Measurements from ENCODE around the gene RIMBP2.

RIMBP2 gene

DNA sequence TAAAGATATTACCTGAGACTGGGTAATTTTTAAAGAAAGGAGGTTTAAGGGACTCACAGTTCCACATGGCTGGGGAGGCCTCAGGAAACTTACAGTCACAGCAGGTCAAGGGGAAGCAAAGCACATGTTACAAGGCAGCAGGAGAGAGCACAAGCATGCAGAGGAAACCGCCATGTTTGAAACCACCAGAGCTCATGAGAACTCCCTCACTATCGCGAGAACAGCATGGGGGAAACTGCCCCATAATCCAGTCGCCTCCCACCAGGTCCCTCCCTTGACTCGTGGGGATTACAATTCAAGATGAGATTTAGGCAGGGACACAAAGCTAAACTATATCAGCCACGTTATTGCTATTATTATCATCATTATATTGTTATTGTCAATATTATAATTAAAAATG is 138.7 kb downstream of the RIMBP2 start:
- in situ Hi-C loops (cut with HindIII; ENCODE audit: low sequenced_read_pairs) = no loop called here
- no peak for DNase-seq (ENCODE audit: low read depth)
- no peak overlapping the region for H3K4me3 ChIP-seq (ENCODE audit: low read depth, low read length)
- TF ChIP-seq, protein P1, sequence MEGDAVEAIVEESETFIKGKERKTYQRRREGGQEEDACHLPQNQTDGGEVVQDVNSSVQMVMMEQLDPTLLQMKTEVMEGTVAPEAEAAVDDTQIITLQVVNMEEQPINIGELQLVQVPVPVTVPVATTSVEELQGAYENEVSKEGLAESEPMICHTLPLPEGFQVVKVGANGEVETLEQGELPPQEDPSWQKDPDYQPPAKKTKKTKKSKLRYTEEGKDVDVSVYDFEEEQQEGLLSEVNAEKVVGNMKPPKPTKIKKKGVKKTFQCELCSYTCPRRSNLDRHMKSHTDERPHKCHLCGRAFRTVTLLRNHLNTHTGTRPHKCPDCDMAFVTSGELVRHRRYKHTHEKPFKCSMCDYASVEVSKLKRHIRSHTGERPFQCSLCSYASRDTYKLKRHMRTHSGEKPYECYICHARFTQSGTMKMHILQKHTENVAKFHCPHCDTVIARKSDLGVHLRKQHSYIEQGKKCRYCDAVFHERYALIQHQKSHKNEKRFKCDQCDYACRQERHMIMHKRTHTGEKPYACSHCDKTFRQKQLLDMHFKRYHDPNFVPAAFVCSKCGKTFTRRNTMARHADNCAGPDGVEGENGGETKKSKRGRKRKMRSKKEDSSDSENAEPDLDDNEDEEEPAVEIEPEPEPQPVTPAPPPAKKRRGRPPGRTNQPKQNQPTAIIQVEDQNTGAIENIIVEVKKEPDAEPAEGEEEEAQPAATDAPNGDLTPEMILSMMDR (IDR thresholded peaks at IDR 0.05; ENCODE audit: low read depth, low read length, missing control alignments) = no peak

DNA sequence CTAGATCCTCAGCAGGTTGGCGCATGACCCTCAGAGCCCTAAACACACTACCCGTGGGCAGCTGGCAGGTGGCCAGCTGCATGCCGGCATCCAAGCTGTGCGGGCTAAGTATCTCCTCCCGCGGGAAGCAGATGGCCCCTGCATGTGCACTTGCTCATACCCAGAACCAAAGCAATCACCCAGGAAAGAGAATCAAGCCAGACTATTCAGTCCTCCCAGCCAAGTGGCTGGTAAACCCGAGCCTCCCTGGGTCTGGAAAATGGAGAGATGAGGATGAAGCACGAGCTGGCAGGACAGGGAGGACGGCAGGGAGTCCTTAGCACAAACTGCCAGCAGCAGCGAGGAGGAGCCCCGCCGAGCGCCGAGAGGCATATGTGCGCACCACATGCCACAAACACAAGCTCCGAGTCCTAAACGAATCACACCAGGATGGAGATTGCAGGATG is 139.7 kb downstream of the RIMBP2 start:
- TF ChIP-seq, protein P1 (IDR thresholded peaks at IDR 0.05; ENCODE audit: low read depth, low read length, missing control alignments) = no peak
- in situ Hi-C loops (cut with HindIII; ENCODE audit: low sequenced_read_pairs) = no loop called here
- DNase-seq (ENCODE audit: low read depth) = no peak
- no peak overlapping the region for H3K4me3 ChIP-seq (ENCODE audit: low read depth, low read length)

DNA sequence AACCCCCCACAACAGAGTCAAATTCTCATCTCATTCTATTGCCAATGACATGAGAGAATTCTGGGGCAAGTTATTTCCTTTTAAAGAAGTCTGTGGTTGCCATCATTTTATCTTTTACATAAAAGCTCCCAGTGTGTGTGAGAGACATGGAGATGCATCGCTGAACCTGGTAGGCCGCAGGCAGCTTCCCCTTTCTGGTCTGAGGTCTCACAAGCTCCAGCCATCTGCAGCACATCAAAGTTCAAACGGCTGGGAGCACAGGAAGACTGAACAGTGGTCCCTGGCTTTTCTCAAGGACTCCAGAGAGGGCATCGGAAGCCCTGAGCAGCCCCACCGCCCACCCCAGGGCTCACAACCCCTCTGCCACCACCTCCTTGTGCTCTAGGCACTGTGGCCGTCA is 141.7 kb downstream of the RIMBP2 start:
- TF ChIP-seq, protein P1 (IDR thresholded peaks at IDR 0.05; ENCODE audit: low read depth, low read length, missing control alignments) = no peak
- H3K4me3 ChIP-seq (ENCODE audit: low read depth, low read length) = no peak overlapping the region
- no peak for DNase-seq (ENCODE audit: low read depth)
- in situ Hi-C loops (cut with HindIII; ENCODE audit: low sequenced_read_pairs) = no loop called here

DNA sequence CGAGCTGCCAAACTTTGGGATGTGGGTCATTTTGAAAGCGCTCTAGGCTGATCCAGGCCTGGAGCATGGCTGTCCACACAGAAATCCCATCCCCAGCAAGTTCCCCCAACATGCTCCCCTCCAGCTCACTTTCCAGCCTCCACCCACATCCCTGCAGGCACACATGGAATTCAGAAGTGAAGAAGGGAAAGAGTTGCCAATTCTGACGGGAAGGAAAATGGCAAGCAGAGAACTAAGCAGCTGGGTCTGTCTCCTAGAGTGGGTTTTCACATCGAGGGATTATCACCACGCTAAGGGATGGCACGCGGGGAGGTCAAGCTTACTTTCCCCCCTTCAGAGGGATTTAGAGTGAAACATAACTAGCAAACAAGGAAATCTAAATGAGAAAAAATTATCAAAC is 142.3 kb downstream of the RIMBP2 start:
- no peak overlapping the region for H3K4me3 ChIP-seq (ENCODE audit: low read depth, low read length)
- in situ Hi-C loops (cut with HindIII; ENCODE audit: low sequenced_read_pairs) = no loop called here
- no peak for DNase-seq (ENCODE audit: low read depth)
- TF ChIP-seq, protein P1 (IDR thresholded peaks at IDR 0.05; ENCODE audit: low read depth, low read length, missing control alignments) = no peak

DNA sequence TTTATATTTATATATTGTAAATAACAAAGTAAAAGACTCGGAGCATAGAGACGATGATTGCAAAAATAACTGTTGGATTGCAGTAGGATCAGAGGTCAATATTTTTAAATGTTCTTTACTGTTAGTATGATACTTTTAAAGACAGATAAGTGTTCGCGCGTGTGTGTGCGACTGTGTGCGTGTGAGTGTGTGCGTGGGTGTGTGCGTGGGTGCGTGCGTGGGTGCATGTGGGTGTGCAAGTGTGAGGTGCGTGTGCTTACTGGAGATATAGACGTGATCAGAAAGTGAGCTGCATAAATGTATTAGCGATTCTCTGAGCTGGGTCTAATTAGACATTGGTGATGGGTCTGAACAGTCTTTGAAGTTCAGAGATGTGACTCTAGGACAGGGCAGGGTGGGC is 142.9 kb downstream of the RIMBP2 start:
- TF ChIP-seq, protein P1 (IDR thresholded peaks at IDR 0.05; ENCODE audit: low read depth, low read length, missing control alignments) = no peak
- in situ Hi-C loops (cut with HindIII; ENCODE audit: low sequenced_read_pairs) = no loop called here

DNA sequence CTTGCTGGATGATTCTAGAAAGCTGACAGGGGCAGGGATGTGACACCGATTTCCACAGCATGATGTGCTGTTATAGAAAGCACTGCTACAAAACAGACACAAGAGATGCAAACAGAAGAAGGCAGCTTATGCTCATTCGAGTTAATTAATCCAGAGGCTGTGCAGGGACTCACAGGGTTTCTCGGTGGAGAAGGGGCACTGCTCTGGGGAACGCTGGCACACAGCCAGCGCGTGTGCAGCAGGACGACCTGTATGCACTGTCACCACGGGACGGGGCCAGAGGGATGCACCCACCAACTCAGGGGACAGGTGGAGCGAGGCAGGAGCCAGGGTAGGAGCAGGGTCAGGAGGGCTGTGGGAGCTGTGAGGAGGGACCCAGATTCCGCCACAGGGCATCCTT is 143.5 kb downstream of the RIMBP2 start:
- no peak overlapping the region for H3K4me3 ChIP-seq (ENCODE audit: low read depth, low read length)
- in situ Hi-C loops (cut with HindIII; ENCODE audit: low sequenced_read_pairs) = no loop called here
- no peak for DNase-seq (ENCODE audit: low read depth)
- TF ChIP-seq, protein P1 (IDR thresholded peaks at IDR 0.05; ENCODE audit: low read depth, low read length, missing control alignments) = no peak

More for the DNA sequence above, 142.9 kb downstream of the RIMBP2 start:
- no peak for DNase-seq (ENCODE audit: low read depth)
- H3K4me3 ChIP-seq (ENCODE audit: low read depth, low read length) = no peak overlapping the region

DNA sequence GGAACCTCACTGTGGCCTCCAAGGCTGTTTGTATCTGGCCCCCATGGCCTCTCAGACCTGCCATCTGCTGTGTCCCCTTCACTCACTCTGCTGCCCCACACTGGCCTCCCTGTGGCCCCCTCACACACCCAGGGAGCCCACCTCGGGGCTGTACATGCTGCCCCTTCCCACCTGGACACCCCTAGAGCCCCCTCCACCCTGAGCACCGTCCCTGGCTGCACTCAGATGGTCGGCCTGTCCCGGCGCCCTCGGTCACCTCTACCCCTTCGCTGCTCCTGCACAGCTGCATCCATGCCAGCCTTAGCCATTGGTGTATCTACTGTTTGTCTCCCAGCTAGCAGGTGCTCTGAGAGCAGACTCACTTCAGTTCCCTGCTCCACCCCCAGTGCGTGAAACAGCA is 144.4 kb downstream of the RIMBP2 start:
- no peak for DNase-seq (ENCODE audit: low read depth)
- TF ChIP-seq, protein P1 (IDR thresholded peaks at IDR 0.05; ENCODE audit: low read depth, low read length, missing control alignments) = no peak
- in situ Hi-C loops (cut with HindIII; ENCODE audit: low sequenced_read_pairs) = no loop called here

More for the DNA sequence above, 144.4 kb downstream of the RIMBP2 start:
- H3K4me3 ChIP-seq (ENCODE audit: low read depth, low read length) = no peak overlapping the region
